ENCODE measurements around the gene PPA1. TPM values are rescaled to one million over a fixed set of nuclear protein-coding genes. Genes with fewer than 3 reads are reported as not detected.

Gene PPA1
- total and polyA plus RNA-seq, 2 donors (not counting 1 experiment from before 2014, with no cell fraction given), result 28.6 to 40.6 TPM

GRCh38 chr10:70178139-70178725 lies 55.0 kb downstream of the PPA1 start:
- Histone ChIP-seq H3K27ac (ENCODE audit: low read length in 2 of 2) (no peak overlapping the region), H3K27me3 (replicated peaks in 1 of 4; ENCODE audit: control extremely low read depth in 1 of 4, control insufficient read depth in 3 of 4, insufficient read depth in 4 of 4, low read length in 3 of 4) (peaks cover 0 to 12% (median 4%) of the 10 kb centered on the region in 4 experiments), H4K20me1 (ENCODE audit: control insufficient read depth, insufficient read depth, low read length, poor library complexity, severe bottlenecking) (no peaks in the 10 kb centered on the region), H3K4me1 (ENCODE audit: control insufficient read depth in 2 of 2, insufficient read depth in 2 of 2, low read length in 2 of 2) (peaks cover 6 to 9% of the 10 kb centered on the region in 2 donors), H3K36me3 (replicated peaks in 1 of 2; ENCODE audit: control extremely low read depth in 1 of 2, control insufficient read depth in 1 of 2, extremely low read depth in 1 of 2, insufficient read depth in 2 of 2, low read length in 1 of 2) (no peaks in the 10 kb centered on the region), H3K4me3 (ENCODE audit: control extremely low read depth in 1 of 5, extremely low read depth in 1 of 5, insufficient read depth in 1 of 5, low read depth in 2 of 5, low read length in 4 of 5) (no peak overlapping the region), H3K9ac (ENCODE audit: low read length) (no peak overlapping the region), H2AFZ (ENCODE audit: insufficient read depth, low read depth, low read length, poor library complexity, severe bottlenecking) (no peak overlapping the region), H3K79me2 (ENCODE audit: control insufficient read depth, insufficient read depth, low read length) (no peaks in the 10 kb centered on the region), H3K4me2 (replicated peaks; ENCODE audit: low read depth, low read length, poor library complexity, severe bottlenecking) (no peak overlapping the region), H3K9me3 (ENCODE audit: control extremely low read depth in 1 of 3, control insufficient read depth in 2 of 3, insufficient read depth in 1 of 3, low read length in 2 of 3) (peaks cover 0 to 2% (median 0%) of the 10 kb centered on the region in 3 donors)
- intact Hi-C loops (cut with micrococcal nuclease), result no loop called here
- H3K27me3 Mint-ChIP-seq, result peaks cover 15% of the 10 kb centered on the region
- ATAC-seq (ENCODE audit: low read depth) (no peak), DNase-seq (no peak)
- no peak for TF ChIP-seq CTCF (IDR thresholded peaks at IDR 0.05)
- TF ChIP-seq EZH2 (IDR thresholded peaks at IDR 0.05; ENCODE audit: borderline replicate concordance, insufficient read depth, low read depth, low read length, poor library complexity, severe bottlenecking), result no peak
- H3K27ac Mint-ChIP-seq, result no peak overlapping the region
- no peaks in the 10 kb centered on the region for H3K9me3 Mint-ChIP-seq (ENCODE audit: insufficient read depth)
- ChIA-PET POLR2A (no interaction called here), CTCF (interaction anchor here (0.6 to 1.2 kb wide), 3 partner anchors 32 to 54 kb away, joined by 3 to 4 read pairs (median 3); no protein-coding TSS in a partner anchor)
- H3K4me1 Mint-ChIP-seq, result peaks cover 9% of the 10 kb centered on the region
- WGBS (ENCODE audit: insufficient coverage), result 86% methylated on average over 1 of the region's 4 CpGs
- no peak overlapping the region for H3K4me3 Mint-ChIP-seq

- Histone ChIP-seq H2AFZ (ENCODE audit: insufficient read depth, low read depth, low read length, poor library complexity, severe bottlenecking) (no peak overlapping the region), H3K36me3 (replicated peaks in 1 of 2; ENCODE audit: control extremely low read depth in 1 of 2, control insufficient read depth in 1 of 2, extremely low read depth in 1 of 2, insufficient read depth in 2 of 2, low read length in 1 of 2) (no peaks in the 10 kb centered on the region), H3K9me3 (ENCODE audit: control extremely low read depth in 1 of 3, control insufficient read depth in 2 of 3, insufficient read depth in 1 of 3, low read length in 2 of 3) (peaks cover 0 to 2% (median 0%) of the 10 kb centered on the region in 3 donors), H3K4me2 (replicated peaks; ENCODE audit: low read depth, low read length, poor library complexity, severe bottlenecking) (no peak overlapping the region), H3K4me1 (ENCODE audit: control insufficient read depth in 2 of 2, insufficient read depth in 2 of 2, low read length in 2 of 2) (peaks cover 6 to 9% of the 10 kb centered on the region in 2 donors), H3K9ac (ENCODE audit: low read length) (no peak overlapping the region), H4K20me1 (ENCODE audit: control insufficient read depth, insufficient read depth, low read length, poor library complexity, severe bottlenecking) (no peaks in the 10 kb centered on the region), H3K27ac (ENCODE audit: low read length in 2 of 2) (no peak overlapping the region), H3K4me3 (ENCODE audit: control extremely low read depth in 1 of 5, extremely low read depth in 1 of 5, insufficient read depth in 1 of 5, low read depth in 2 of 5, low read length in 4 of 5) (no peak overlapping the region), H3K27me3 (replicated peaks in 1 of 4; ENCODE audit: control extremely low read depth in 1 of 4, control insufficient read depth in 3 of 4, insufficient read depth in 4 of 4, low read length in 3 of 4) (peaks cover 0 to 12% (median 4%) of the 10 kb centered on the region in 4 experiments), H3K79me2 (ENCODE audit: control insufficient read depth, insufficient read depth, low read length) (no peaks in the 10 kb centered on the region)
- DNase-seq, result no peak
- H3K4me1 Mint-ChIP-seq, result peaks cover 9% of the 10 kb centered on the region
- ChIA-PET POLR2A (interaction anchor here (0.6 kb wide), 1 partner anchor 188 kb away, joined by 3 read pairs; no protein-coding TSS in a partner anchor), CTCF (interaction anchor here (1.0 kb wide), 1 partner anchor 30 kb away, joined by 3 read pairs; the partner anchor contains the start of gene TYSND1)
- ATAC-seq (ENCODE audit: low read depth), result no peak
- no peaks in the 10 kb centered on the region for H3K9me3 Mint-ChIP-seq (ENCODE audit: insufficient read depth)
- H3K27ac Mint-ChIP-seq, result no peak overlapping the region
- intact Hi-C loops (cut with micrococcal nuclease), result no loop called here
- H3K27me3 Mint-ChIP-seq, result peaks cover 11% of the 10 kb centered on the region
- TF ChIP-seq EZH2 (IDR thresholded peaks at IDR 0.05; ENCODE audit: borderline replicate concordance, insufficient read depth, low read depth, low read length, poor library complexity, severe bottlenecking), result no peak
- no peak for TF ChIP-seq CTCF (IDR thresholded peaks at IDR 0.05)
- 50% methylated on average over 2 of the region's 6 CpGs for WGBS (ENCODE audit: insufficient coverage)
- no peak overlapping the region for H3K4me3 Mint-ChIP-seq
These were observed 56.8 kb downstream of the PPA1 start for GRCh38 chr10:70176441-70176840.

Measured in B cell (primary cell).